ENCODE results near the gene GALP. TPM values are rescaled to one million over a fixed set of nuclear protein-coding genes. Genes with fewer than 3 reads are reported as not detected.
"Not testable (repeated sequence)": the region's sequence is repeated elsewhere in the genome, so short reads cannot be mapped to it uniquely, and the experiment has no call there.

Gene GALP
- total RNA-seq, 2 experiments from 2014 or later: not detected

- Mint-ChIP-seq H3K36me3 (ENCODE audit: low read depth) (no peaks in the 10 kb centered on the region), H3K4me3 (no peak overlapping the region), H3K27me3 (no peaks in the 10 kb centered on the region), H3K9me3 (no peaks in the 10 kb centered on the region), H3K4me1 (ENCODE audit: low read depth) (no peaks in the 10 kb centered on the region), H3K27ac (no peak overlapping the region)
- no peak for DNase-seq
- no peak for TF ChIP-seq CTCF (IDR thresholded peaks at IDR 0.05)
- POLR2A ChIA-PET: no interaction called here
- intact Hi-C loops (cut with micrococcal nuclease): no loop called here
- CTCF ChIA-PET: interaction anchor here (0.8 to 1.3 kb wide), 4 partner anchors 11 to 128 kb away, joined by 3 to 4 read pairs (median 4); no protein-coding TSS in a partner anchor
- ATAC-seq: no peak
Measured at GRCh38 chr19:56193981-56194640, 18.3 kb downstream of the GALP start.

- CTCF ChIA-PET; H3K4me1 Mint-ChIP-seq (ENCODE audit: low read depth); ATAC-seq; POLR2A ChIA-PET; H3K4me3 Mint-ChIP-seq; H3K9me3 Mint-ChIP-seq; H3K36me3 Mint-ChIP-seq (ENCODE audit: low read depth); DNase-seq; H3K27ac Mint-ChIP-seq; H3K27me3 Mint-ChIP-seq; intact Hi-C loops (cut with micrococcal nuclease): not testable (repeated sequence)
Measured at GRCh38 chr19:56197646-56198045, 21.8 kb downstream of the GALP start, which contains the start of gene ZSCAN5B. Gene ZSCAN5B (minus strand): TSS chr19:56197783. CDS start chr19:56193052, 4,731 bp downstream.

- Mint-ChIP-seq H3K36me3 (ENCODE audit: low read depth) (no peaks in the 10 kb centered on the region), H3K27me3 (peaks cover 1% of the 10 kb centered on the region), H3K9me3 (no peaks in the 10 kb centered on the region), H3K27ac (no peak overlapping the region), H3K4me3 (no peak overlapping the region), H3K4me1 (ENCODE audit: low read depth) (no peaks in the 10 kb centered on the region)
- TF ChIP-seq CTCF (IDR thresholded peaks at IDR 0.05): no peak
- ATAC-seq: no peak
- no peak for DNase-seq
- intact Hi-C loops (cut with micrococcal nuclease): no loop called here
- ChIA-PET POLR2A (no interaction called here), CTCF (interaction anchor here (1.0 kb wide), 1 partner anchor 53 kb away, joined by 4 read pairs; no protein-coding TSS in a partner anchor)
Measured at GRCh38 chr19:56199687-56200086, 23.9 kb downstream of the GALP start.

GRCh38 chr19:56201973-56202372, 26.2 kb downstream of the GALP start, which contains the start of gene ZSCAN5C:
Gene ZSCAN5C (plus strand): TSS chr19:56202273. CDS start chr19:56205914, 3,641 bp downstream.
- H3K27ac Mint-ChIP-seq: no peak within 1 kb of the TSS
- no peak within 1 kb of the TSS for H3K4me3 Mint-ChIP-seq
- intact Hi-C loops (cut with micrococcal nuclease): no loop called here
- H3K36me3 Mint-ChIP-seq (ENCODE audit: low read depth): no peaks in the 10 kb centered on the region
- no peaks in the 10 kb centered on the region for H3K9me3 Mint-ChIP-seq
- CTCF ChIA-PET: no interaction called here
- POLR2A ChIA-PET: no interaction called here
- no peak for ATAC-seq
- no peaks in the 10 kb centered on the region for H3K4me1 Mint-ChIP-seq (ENCODE audit: low read depth)
- H3K27me3 Mint-ChIP-seq: peaks cover 5% of the 10 kb centered on the region
- TF ChIP-seq CTCF (IDR thresholded peaks at IDR 0.05): no peak
- no peak for DNase-seq

- POLR2A ChIA-PET: interaction anchor here (1.0 kb wide), 1 partner anchor 488 kb away, joined by 3 read pairs; no protein-coding TSS in a partner anchor
- CTCF ChIA-PET; H3K4me3 Mint-ChIP-seq; H3K27me3 Mint-ChIP-seq; H3K27ac Mint-ChIP-seq; H3K9me3 Mint-ChIP-seq; DNase-seq; intact Hi-C loops (cut with micrococcal nuclease); H3K4me1 Mint-ChIP-seq (ENCODE audit: low read depth); ATAC-seq; H3K36me3 Mint-ChIP-seq (ENCODE audit: low read depth): not testable (repeated sequence)
Measured at GRCh38 chr19:56207581-56207980, 31.8 kb downstream of the GALP start.

- ChIA-PET POLR2A (interaction anchor here (0.7 kb wide), 1 partner anchor 468 kb away, joined by 3 read pairs; no protein-coding TSS in a partner anchor), CTCF (no interaction called here)
- Mint-ChIP-seq H3K27ac (no peak overlapping the region), H3K36me3 (ENCODE audit: low read depth) (no peaks in the 10 kb centered on the region), H3K4me3 (no peak overlapping the region), H3K4me1 (ENCODE audit: low read depth) (no peaks in the 10 kb centered on the region), H3K9me3 (no peaks in the 10 kb centered on the region), H3K27me3 (peaks cover 6% of the 10 kb centered on the region)
- no peak for ATAC-seq
- no peak for DNase-seq
- intact Hi-C loops (cut with micrococcal nuclease): no loop called here
- no peak for TF ChIP-seq CTCF (IDR thresholded peaks at IDR 0.05)
Measured at GRCh38 chr19:56209091-56209490, 33.3 kb downstream of the GALP start.

GRCh38 chr19:56210036-56210435, 34.2 kb downstream of the GALP start:
- H3K9me3 Mint-ChIP-seq; H3K27ac Mint-ChIP-seq; H3K4me1 Mint-ChIP-seq (ENCODE audit: low read depth); POLR2A ChIA-PET; DNase-seq; intact Hi-C loops (cut with micrococcal nuclease); ATAC-seq; H3K27me3 Mint-ChIP-seq; H3K4me3 Mint-ChIP-seq; CTCF ChIA-PET; H3K36me3 Mint-ChIP-seq (ENCODE audit: low read depth): not testable (repeated sequence)
